HG02970 (cell line): Measurements from ENCODE around the gene LIPG.
"Not testable (repeated sequence)": the region's sequence is repeated elsewhere in the genome, so short reads cannot be mapped to it uniquely, and the experiment has no call there.

Source experiments
- ATAC-seq: cut with Tn5 transposase; IDR thresholded peaks from one replicate; pipeline ENCODE4 v1.9.1; 2021; ENCODE audit warnings: mild to moderate bottlenecking, moderate library complexity, moderate number of reproducible peaks; ENCODE audit not compliant: unreplicated experiment, low FRiP score

LIPG gene

DNA sequence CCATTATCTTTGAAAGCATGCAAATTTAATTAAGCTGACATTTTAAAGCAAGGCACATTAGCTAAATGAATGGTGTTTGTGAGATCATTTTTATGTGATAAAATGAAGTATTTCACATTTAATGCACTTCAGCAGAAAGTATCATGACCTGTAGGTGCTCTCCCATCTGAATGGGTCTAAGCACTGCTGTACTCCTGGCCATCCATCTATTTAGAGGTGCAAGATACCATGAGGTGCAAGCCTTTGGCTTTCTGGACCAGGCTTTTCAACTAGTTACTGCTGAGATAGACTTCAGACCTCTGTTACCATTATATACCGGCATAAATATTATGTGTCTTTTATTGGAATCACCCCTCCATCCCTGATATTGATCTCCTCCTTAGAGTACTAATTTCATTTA, 15.6 kb upstream of the LIPG start:
- no peak for ATAC-seq

DNA sequence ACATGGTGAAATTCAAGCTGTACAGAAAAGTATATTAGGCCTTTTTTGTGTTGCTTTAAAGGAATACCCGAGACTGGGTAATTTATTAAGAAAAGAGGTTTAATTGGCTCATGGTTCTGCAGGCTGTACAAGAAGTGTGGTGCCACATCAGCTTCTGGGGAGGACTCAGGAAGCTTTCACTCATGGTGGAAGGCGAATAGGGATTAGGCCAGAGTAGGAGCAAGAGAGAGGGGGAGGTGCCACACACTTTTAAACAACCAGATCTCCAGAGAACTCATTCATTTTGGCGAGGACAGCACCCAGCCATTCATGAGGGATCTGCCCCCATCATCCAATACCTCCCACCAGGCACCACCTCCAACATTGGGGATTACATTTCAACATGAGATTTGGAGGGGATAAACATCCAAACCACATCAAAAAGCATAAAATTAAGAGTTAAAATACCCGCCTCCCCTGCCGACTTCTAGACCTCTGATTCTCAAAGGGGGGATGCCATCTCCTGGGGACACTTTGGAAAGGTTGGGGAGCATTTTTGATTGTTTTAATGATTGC, 15.1 kb upstream of the LIPG start:
- ATAC-seq = no peak

DNA sequence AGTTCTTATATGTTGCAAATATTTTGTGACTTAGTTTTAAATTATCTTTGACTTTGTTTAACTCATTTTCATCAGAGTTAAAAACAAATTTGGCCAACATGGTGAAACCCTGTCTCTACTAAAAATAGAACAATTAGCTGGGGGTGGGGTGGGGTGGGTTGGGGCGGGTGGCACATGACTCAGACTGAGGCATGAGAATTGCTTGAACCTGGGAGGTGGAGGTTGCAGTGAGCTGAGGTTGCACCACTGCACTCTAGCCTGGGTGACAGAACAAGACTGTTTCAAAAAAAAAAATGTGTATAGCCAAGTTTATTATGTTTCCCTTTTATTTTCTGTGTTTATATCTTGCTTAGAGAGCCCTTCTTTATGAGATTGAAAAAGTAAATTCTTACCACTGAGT, 14.2 kb upstream of the LIPG start:
- ATAC-seq = no peak

DNA sequence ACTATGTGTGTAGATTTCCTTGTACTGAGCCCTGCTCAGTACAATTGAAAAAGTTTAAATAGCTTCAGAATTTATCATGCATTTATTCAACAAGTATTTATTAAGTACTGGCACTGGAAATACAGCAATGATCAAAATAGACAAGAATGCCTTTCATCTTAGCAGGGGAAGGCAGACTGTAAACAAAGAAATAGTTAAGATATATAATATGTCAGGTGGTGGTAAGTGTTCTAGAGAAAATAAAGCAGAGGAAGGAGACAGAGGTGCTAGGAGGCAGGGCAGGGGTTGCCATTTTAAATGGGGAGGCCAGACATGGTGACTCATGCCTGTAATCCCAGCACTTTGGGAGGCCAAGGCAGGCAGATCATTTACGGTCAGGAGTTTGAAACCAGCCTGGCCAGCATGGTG, 13.6 kb upstream of the LIPG start:
- no peak for ATAC-seq

DNA sequence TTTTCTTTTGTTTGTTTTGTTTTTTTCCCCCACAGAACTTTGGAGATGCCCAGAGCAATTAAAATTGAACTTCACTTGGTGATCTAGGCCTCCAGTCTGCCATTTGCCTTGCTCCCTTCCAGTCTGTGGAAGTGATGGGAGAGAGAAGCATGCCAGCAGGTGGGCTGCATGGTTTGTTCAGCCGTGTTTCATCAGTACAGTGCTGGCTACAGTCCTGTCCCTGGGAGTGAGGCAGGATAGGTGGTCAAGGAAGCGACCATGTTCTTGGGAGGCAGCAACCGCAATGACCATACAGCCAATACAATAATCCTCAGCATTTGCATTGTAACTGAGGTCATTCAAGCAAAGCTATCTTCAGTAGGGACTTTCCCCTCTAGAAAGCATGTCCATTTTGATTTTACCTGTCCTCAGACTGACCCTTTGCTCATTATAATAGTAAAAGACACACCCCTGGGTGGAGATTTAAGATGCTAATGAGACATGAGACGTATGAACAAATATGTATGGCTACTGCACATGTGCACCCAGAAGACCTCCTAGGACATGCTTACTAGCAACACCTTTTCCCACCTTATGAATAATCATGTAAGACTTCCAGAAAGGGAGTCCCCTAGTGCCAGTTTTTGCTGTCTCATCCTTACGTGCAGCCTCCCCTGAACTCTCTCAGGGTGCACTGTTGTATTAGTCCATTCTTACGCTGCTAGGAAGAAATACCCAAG, 11.1 kb upstream of the LIPG start:
- ATAC-seq = no peak

DNA sequence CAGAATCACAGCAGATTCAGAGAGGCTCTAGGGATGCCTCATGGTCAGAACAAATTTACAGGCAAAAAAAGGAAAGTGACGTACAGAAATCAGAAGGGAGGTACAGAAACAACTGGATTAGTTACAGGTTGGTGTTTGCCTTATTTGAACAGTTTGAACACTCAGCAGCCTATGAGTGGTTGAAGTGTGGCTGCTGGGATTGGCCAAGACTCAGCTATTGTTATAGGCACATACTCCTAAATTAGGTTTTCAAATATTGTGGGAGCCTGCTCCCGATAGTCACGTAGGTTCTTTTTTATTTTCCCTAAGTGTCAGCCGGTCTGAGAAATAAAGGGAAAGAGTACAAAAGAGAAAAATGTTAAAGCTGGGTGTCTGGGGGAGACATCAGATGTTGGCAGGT, 8.9 kb upstream of the LIPG start:
- no peak for ATAC-seq

DNA sequence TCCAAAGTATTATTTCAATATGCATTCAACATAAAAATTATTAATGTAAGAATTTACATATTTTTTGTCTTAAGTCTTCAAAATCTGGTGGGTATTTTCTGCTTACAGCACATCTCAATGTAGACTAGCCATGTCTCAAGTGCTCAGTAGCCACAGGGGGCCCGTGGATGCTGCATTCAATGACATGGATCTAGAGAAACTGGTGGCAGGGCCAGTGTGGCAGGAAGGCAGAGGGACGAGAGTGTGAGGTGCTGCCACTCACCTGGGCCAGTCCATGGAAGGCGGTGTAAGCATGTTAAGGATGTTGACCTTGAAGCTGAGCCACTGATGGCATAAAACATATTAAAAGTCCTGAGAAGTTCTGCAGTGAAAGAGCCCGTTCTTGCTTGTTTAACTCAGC, 6.2 kb upstream of the LIPG start:
- ATAC-seq = no peak

DNA sequence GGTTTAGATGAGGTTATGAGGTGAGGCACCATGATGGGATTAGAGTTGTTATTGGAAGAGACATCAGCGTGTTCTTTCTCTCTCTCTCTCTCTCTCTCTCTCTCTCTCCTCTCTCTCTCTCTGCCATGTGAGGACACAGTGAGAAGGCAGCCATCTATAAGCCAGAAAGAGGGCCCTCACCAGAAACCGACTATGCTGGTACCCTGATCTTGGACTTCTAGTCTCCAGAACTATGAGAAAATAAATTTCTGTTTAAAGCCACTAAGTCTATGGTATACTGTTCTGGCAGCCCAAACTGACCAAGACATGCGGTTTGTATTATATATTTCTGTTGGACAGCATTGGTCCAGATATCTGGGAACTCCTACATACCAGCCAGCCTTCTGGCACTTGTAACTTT, 3.5 kb upstream of the LIPG start:
- ATAC-seq = no peak

DNA sequence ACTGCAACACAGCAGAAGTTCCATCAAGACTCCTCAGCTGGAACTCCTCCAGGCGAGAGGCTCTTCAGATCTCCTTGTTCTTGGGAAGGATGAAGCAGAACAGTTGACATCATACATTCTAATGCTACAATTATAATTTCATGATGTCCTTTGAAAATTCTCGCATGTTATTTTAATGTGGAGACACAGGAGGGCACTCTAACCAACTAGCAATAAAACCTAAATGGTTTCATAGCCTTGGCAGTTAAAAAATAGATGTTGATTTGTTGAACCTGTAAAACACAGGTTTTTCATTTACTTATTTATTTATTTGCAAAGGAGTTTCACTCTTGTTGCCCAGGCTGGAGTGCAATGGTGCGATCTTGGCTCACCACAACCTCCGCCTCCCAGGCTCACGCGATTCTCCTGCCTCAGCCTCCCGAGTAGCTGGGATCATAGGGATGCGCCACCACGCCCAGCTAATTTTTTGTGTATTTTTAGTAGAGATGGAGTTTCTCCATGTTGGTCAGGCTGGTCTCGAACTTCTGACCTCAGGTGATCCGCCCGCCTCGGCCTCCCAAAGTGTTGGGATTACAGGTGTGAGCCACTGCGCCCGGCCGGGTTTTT, 2.4 kb upstream of the LIPG start:
- not testable (repeated sequence) for ATAC-seq

DNA sequence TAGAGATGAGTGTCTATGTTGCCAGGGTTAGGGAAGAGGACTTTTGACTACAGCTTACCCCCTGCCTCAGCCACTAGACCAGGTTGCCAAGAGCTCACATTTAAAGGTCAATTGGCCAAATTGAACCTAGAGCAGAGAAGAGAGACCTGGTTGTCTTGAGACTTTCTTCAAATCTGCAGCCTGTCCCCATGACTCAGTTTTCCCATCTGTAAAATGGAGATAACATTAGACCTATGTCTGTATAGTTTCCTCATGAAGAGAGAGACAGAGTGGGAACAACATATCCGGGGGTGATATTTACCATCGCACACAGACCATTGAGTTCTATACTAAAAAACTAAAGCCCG, 1.6 kb upstream of the LIPG start:
- ATAC-seq = no peak

DNA sequence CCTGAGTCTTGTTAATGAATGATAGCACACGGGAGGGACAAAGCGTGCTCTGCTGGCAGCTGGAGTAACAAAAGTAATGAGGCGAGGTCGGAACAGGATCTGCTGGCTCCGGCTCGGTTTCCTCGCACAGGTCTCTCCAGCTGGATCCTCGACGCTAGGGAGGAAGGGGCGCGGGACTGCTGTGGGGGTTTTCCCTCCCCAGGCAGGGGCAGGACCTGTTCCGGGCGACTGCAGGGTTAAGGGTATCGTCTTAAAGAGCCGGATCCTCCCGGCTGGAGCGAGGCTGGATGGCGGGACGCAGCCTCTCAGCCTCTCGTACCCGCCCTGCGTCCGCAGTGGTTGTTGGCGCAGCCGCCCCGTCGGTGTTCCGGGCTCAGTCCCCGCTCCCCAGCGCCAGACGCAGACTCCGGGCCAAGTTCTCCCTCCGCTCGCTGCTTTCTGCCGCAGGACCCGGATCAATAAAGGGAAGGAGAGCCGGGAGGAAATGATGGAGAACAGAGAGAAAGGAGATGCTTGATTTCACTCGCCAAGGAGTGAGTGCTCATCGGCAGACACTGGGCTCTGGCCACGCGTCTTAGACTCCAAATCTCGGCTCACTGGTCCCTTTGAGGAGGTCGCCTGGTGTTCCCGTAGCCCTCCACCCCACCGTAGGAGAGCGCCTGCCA, 1.1 kb upstream of the LIPG start:
- no peak for ATAC-seq

DNA sequence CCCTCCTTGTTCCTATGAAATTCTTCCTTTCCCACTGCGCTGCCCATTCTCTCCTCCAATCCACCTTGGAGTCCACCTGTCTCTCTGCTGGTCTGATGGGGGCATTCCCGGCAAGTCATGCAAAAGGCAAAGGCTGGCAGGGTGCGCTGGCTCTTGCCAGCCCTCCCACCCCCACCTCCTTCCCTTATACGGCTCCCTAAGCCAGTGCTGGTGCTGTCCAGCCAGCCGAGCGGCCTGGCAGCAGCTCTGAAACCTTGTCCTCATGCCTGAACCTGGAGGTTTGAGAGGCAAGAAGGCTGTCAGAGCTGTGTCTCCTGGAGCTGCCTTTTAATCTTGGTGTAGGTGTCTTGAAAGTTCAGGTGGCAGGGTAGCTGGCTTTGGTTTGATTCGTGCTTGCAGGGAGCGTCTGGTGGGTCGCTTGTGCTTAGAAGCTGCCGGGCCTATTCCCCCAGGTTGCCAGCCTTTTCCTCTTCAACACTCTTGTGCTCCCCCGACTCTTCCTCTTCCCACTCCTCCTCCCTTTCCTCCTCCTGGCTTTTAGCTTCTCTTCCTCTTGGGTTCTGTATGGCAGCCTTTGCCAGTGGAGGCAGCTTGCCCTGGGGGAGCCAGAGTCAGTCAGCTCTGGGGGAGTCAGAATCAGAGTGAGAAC, 748 bp downstream of the LIPG start:
- no peak for ATAC-seq

DNA sequence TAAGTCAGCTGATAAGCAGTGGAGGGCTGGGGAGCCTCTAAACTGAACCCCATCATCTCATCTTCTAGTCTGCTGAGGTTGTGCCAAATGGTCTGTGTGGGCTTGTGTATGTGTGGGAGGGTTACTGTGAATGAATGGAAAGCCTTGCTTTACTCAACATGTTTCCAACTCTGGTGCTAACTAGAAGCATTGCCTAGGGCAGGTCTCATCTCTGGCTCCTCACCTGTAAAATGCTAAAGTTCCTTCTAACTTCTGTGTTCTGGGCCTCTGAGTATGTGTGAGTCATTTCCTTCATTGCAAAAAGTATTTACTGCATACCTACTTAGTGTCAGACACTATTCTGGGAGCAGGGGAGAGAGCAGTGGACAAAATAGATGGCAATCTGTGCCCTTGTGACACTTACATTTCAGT, 1.3 kb downstream of the LIPG start:
- no peak for ATAC-seq

DNA sequence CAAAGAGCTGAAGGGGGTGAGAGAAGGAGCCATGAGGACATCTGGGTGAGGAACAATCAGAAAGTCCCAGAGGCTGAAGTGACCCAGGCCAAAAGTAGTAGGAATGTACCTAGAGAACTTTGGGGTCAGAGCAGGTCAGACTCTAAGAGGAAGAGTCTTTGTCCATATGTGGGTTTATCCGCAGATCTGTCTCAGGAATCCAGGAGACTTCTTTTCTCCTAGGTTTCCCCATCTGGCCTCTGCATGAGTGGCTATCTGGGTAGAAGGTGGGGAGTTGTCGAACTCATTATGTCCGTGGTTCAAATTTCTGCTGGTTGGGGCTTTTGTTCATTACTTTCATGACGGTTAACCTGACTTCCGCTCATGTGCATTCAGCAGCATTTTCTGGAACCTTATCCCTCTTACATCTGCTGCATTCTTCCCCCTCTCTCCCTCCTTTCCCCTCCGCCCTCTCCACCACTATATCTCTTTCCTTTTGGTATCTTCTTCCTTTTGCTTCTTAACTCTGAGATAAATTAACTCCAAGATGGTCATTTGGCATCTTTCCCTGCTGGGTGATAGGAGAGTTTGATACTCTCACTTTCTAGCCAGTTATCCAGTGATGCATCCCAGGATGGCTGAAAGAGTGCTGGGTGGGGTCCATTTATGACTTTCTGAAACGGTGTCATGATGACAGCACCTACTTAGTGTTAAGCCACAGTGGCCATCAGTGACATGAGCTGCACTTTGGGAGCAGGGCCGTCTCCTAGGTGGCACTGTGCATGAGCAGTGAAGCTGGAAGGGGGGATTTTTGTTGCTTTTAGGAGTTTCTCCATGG, 2.1 kb downstream of the LIPG start:
- no peak for ATAC-seq

DNA sequence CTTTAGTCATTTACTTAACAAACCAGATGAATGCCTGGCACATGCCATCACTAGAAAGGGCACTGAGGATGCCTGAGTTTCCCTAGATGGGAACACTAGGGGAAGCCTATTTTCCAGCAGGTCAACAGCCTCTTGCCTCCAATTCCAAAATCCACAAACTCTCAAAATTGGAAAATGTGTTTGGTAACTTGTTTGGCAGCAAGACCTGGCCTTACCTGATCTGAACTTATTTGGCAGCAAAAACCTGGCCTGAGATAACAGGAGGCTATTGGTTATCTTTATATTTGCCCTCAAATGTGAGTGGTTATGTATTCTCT, 2.6 kb downstream of the LIPG start:
- no peak for ATAC-seq

DNA sequence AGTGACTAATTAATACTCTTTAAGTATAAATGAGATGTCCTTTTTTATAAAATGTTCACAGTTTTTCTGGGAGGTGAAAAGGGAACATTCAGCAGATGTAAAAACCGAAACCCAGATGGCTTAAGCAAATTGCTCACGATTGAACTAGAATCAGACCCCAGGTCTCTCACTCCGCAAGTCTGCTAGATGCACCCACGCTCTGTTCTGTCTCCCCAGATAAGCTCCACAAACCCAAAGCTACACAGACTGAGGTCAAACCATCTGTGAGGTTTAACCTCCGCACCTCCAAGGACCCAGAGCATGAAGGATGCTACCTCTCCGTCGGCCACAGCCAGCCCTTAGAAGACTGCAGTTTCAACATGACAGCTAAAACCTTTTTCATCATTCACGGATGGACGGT, 3.2 kb downstream of the LIPG start:
- ATAC-seq = no peak

DNA sequence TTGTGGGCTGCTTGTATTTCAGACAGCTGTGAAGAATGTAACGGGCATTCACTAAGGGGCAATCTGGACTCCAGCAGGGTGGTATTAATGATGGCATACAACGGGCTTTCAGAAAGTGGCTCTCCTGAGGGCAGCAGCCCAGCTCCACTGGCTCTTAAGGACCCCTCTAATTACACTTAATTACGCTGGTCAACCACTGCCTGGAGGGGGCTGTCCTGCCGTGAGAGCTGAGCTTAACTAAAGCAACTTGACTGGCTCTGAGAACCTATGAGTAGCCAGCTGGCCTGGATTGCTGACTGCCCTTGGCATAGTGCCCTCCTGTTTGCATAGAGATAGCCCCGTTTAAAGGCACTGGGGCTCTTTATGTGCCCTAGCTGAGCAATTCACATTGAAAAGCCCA, 3.8 kb downstream of the LIPG start:
- no peak for ATAC-seq

DNA sequence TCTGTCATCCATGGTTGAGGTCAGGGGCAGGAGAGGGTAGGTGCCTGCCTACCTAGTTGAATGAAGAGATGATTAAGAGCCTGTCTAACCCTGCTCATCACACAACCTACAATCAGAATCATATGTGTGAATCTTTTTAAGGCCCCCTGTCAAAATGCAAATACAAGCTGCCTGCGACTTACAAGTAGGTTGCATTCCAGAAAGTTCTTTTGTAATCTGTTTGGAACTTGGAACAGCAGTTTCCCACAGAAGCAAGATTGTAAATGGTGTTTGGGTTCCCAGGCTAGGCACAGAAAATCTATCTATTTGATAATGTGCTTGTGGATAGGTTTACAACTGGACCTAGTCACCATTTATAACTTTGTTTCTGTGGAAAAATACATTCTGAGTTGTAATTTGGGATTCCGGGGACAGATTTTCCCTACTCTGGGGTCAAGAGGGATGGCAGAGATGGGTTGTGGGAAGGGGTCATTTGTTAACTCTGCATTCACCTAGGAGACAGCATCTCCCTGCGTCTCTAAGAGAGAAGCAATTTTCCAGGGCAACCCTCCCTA, 4.4 kb downstream of the LIPG start:
- no peak for ATAC-seq

DNA sequence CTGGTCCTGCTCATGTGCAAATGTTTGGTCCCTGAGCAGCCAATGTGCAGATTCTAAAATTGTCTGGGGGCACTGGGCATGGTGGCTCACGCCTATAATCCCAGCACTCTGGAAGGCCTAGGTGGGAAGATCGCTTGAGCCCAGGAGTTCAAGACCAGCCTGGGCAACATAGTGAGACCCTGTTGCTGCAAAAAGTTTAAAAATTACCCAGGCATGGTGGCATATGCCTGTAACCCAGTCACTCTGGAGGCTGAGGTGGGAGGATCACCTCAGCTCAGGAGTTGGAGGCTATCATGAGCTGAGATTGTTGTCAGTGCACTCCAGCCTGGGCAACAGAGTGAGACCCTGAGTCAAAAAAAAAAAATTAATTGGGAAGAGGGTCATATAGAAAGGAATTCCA, 5.1 kb downstream of the LIPG start:
- no peak for ATAC-seq

DNA sequence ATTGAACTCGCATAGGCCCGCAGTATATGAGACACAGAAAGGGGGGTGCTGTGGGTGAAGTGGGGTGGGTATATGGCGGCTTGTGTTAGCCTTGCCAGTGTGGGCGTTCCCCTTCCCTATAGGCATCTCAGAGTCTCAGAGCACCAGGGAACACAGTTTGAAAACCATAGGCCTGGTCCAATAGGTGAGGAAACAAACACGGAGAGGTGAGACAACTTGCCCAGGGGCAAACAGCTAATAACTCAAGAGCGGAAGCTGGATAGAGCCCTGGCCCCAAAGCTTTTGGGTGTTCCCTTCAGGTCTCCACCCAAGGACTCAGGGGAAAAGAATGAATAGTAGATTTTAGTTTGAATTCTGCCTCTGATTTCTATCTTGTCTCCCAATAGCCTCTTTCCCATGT, 7.9 kb downstream of the LIPG start:
- ATAC-seq = no peak
